ENCODE results near the gene MAGEA10. TPM values are rescaled to one million over a fixed set of nuclear protein-coding genes. Genes with fewer than 3 reads are reported as not detected.
"Not testable (repeated sequence)": the region's sequence is repeated elsewhere in the genome, so short reads cannot be mapped to it uniquely, and the experiment has no call there.

Gene MAGEA10
- total RNA-seq, 4 donors from 2014 or later, result not detected

DNA sequence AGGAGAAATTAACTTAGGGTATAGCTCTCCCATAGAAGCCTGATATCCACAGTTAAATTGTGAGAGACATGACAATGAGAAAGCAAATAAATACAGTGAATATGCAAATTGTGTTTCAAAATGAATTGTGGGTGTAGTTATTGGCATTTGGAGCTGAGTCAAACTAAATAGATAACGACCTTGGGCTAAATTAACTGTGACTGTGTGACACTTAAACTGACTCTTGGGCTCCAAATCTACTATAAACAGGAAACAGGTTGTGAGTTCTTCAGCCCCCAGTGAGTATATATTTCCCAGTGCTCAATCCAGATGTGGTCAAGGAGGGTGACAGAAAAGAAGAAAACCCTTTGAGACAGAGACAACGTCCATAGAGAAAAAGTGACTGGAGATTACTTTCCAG, 11.3 kb upstream of the MAGEA10 start:
- Histone ChIP-seq H3K9me3 (no peaks in the 10 kb centered on the region), H3K36me3 (no peaks in the 10 kb centered on the region), H3K4me1 (no peaks in the 10 kb centered on the region), H3K4me3 (replicated peaks in 1 of 3) (no peak overlapping the region), H3K27me3 (no peaks in the 10 kb centered on the region), H3K27ac (no peak overlapping the region)
- TF ChIP-seq POLR2A (IDR thresholded peaks at IDR 0.05), result no peak
- TF ChIP-seq, protein P1, sequence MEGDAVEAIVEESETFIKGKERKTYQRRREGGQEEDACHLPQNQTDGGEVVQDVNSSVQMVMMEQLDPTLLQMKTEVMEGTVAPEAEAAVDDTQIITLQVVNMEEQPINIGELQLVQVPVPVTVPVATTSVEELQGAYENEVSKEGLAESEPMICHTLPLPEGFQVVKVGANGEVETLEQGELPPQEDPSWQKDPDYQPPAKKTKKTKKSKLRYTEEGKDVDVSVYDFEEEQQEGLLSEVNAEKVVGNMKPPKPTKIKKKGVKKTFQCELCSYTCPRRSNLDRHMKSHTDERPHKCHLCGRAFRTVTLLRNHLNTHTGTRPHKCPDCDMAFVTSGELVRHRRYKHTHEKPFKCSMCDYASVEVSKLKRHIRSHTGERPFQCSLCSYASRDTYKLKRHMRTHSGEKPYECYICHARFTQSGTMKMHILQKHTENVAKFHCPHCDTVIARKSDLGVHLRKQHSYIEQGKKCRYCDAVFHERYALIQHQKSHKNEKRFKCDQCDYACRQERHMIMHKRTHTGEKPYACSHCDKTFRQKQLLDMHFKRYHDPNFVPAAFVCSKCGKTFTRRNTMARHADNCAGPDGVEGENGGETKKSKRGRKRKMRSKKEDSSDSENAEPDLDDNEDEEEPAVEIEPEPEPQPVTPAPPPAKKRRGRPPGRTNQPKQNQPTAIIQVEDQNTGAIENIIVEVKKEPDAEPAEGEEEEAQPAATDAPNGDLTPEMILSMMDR (IDR thresholded peaks at IDR 0.05), result no peak
- no peak for DNase-seq
- intact Hi-C loops (cut with DNase I), result no loop called here
- WGBS, 2 donors, result 22 to 29% methylated on average over 2 of the region's 2 CpGs

GRCh38 chrX:152139589-152139988, 1.2 kb upstream of the MAGEA10 start:
- no peak for DNase-seq
- no peaks in the 10 kb centered on the region for H3K4me1 ChIP-seq
- no peaks in the 10 kb centered on the region for H3K27me3 ChIP-seq
- H3K36me3 ChIP-seq, result no peaks in the 10 kb centered on the region
- 86% methylated on average over 9 of the region's 9 CpGs for WGBS, 2 donors
- no peak overlapping the region for H3K4me3 ChIP-seq (replicated peaks in 1 of 3)
- no peak overlapping the region for H3K27ac ChIP-seq
- no peaks in the 10 kb centered on the region for H3K9me3 ChIP-seq
- intact Hi-C loops (cut with DNase I), result no loop called here
- TF ChIP-seq, protein P1 (IDR thresholded peaks at IDR 0.05), result no peak
- TF ChIP-seq POLR2A (IDR thresholded peaks at IDR 0.05), result no peak

DNA sequence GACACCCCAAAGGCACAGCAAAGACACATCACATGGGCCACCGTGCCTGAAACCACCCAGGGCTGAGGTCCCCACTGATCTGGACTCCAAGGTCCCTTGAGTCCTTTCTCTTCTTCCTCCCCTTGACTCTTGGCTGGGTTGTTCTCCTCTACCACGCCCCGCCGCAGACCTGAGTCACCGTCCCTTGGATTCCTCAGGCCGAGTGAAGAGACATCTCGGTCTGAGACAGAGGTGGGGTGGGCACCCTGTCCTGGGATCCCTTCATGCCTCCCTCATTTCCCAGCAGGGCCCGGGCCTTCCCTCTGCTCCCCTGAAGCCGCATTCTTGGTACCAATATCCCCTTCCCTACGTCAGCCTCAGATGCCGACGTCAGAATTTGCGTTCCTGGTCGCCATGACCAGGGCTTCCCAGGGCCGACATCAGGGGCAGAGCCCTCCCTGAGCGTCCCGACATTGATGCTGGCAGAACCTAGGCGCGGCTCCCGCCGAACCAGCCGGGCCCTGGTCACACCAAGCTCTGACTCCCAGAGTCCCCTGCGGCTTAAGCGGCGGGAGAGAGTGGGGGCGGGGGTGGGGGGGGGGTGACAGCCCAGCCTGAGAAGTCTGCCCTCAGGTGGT, 498 bp downstream of the MAGEA10 start:
- WGBS, 2 donors, result 92 to 95% methylated on average over 8 to 11 of the region's 26 CpGs
- Histone ChIP-seq H3K36me3 (no peaks in the 10 kb centered on the region), H3K4me3 (replicated peaks in 1 of 3) (no peak overlapping the region), H3K9me3 (no peaks in the 10 kb centered on the region), H3K27ac (no peak overlapping the region), H3K27me3 (no peaks in the 10 kb centered on the region), H3K4me1 (no peaks in the 10 kb centered on the region)
- no peak for DNase-seq
- TF ChIP-seq, protein P1 (IDR thresholded peaks at IDR 0.05), result no peak
- no peak for TF ChIP-seq POLR2A (IDR thresholded peaks at IDR 0.05)
- intact Hi-C loops (cut with DNase I), result no loop called here

- H3K4me3 ChIP-seq (replicated peaks in 1 of 3), result no peak overlapping the region
- H3K27ac ChIP-seq, result no peak overlapping the region
- TF ChIP-seq, protein P1 (IDR thresholded peaks at IDR 0.05), result no peak
- TF ChIP-seq POLR2A (IDR thresholded peaks at IDR 0.05), result no peak
- WGBS, 2 donors, result 44% methylated on average over 1 of the region's 4 CpGs; no CpG with 5 or more reads in 1 of the 2 donors
- H3K9me3 ChIP-seq, result no peaks in the 10 kb centered on the region
- H3K4me1 ChIP-seq, result no peaks in the 10 kb centered on the region
- intact Hi-C loops (cut with DNase I), result no loop called here
- no peaks in the 10 kb centered on the region for H3K27me3 ChIP-seq
- DNase-seq, result no peak
- no peaks in the 10 kb centered on the region for H3K36me3 ChIP-seq
Measured at GRCh38 chrX:152136312-152136711, 2.1 kb downstream of the MAGEA10 start.

GRCh38 chrX:152131525-152131924, 6.9 kb downstream of the MAGEA10 start:
- no peaks in the 10 kb centered on the region for H3K4me1 ChIP-seq
- 83 to 100% methylated on average over 1 of the region's 1 CpG for WGBS, 2 donors
- H3K4me3 ChIP-seq (replicated peaks in 1 of 3), result no peak overlapping the region
- no peak for DNase-seq
- H3K27ac ChIP-seq, result no peak overlapping the region
- no peak for TF ChIP-seq POLR2A (IDR thresholded peaks at IDR 0.05)
- TF ChIP-seq, protein P1 (IDR thresholded peaks at IDR 0.05), result no peak
- H3K27me3 ChIP-seq, result no peaks in the 10 kb centered on the region
- H3K9me3 ChIP-seq, result no peaks in the 10 kb centered on the region
- no peaks in the 10 kb centered on the region for H3K36me3 ChIP-seq
- intact Hi-C loops (cut with DNase I), result no loop called here

DNA sequence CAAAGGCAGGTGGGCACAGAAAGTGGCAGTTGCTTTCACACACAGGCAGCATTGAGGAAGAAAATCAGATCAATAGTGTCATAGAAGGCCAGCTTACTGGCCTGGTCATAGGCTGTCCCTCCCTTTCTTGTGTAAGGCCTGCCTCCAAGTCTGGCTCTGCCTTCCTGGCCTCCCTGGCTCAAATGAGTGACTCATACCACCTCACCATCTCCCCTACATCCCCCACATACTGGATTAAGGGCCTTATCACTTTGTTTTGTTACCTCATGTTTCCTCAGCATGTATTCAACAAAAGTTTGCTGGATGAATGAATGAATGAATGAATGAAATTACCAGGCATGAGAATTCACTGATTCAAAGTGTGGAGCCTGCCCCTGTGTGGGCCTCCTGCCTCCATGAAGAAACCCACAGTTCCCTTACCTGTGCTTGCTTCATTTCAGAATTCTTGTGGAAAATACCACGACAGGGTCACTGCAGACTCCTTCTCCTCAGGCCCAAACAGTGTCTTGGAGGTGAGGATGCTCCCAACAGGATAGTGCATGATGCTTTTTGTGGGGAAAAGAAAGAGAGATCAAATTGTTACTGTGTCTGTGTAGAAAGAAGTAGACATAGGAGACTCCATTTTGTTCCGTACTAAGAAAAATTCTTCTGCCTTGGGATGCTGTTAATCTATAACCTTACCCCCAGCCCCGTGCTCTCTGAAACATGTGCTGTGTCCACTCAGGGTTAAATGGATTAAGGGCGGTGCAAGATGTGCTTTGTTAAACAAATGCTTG, 9.1 kb downstream of the MAGEA10 start:
- H3K4me1 ChIP-seq; H3K27ac ChIP-seq; H3K9me3 ChIP-seq; DNase-seq; H3K36me3 ChIP-seq; H3K27me3 ChIP-seq; intact Hi-C loops (cut with DNase I); H3K4me3 ChIP-seq (replicated peaks in 1 of 3): not testable (repeated sequence)
- WGBS, 2 donors, result 29 to 53% methylated on average over 3 to 4 of the region's 4 CpGs
